Activated T-helper 1 cell treated with anti-CD3 and anti-CD28 coated beads, Interleukin-12 subunit alpha, Interleukin-12 subunit beta, Interleukin-2, Interleukin-4 antibody, amounts not matched to agents 30 ng/mL and 10 ng/mL and 1 ng/mL, durations not matched to agents 14 hours and 24 hours and 36 hours (primary cell): ENCODE data around the gene ZNF660. TPM values are rescaled to one million over a fixed set of nuclear protein-coding genes. Genes with fewer than 3 reads are reported as not detected.
"Not testable (repeated sequence)": the region's sequence is repeated elsewhere in the genome, so short reads cannot be mapped to it uniquely, and the experiment has no call there.

ENCODE experiments used
- DNase-seq: peaks from one replicate; pipeline ENCODE4 v3.0.0; 2021; ENCODE audit warnings: low spot score
- H3K27ac Mint-ChIP-seq: one replicate; pipeline ENCODE4 v1.8.0; 2021; ENCODE audit warnings: mild to moderate bottlenecking, mixed read lengths
- H3K27me3 Mint-ChIP-seq: one replicate; pipeline ENCODE4 v1.8.0; 2022; ENCODE audit warnings: mild to moderate bottlenecking, moderate library complexity, mixed read lengths; ENCODE audit not compliant: insufficient read depth
- H3K36me3 Mint-ChIP-seq: one replicate; pipeline ENCODE4 v1.8.0; 2021; ENCODE audit warnings: low read depth, mixed read lengths
- H3K4me1 Mint-ChIP-seq: one replicate; pipeline ENCODE4 v1.8.0; 2021; ENCODE audit warnings: low read depth, mixed read lengths
- H3K4me3 Mint-ChIP-seq: one replicate; pipeline ENCODE4 v1.8.0; 2021; ENCODE audit warnings: mild to moderate bottlenecking, moderate library complexity, mixed read lengths
- H3K9me3 Mint-ChIP-seq: one replicate; pipeline ENCODE4 v1.8.0; 2021; ENCODE audit warnings: mixed read lengths
- intact Hi-C: fragments of 100-400 bp; cut with micrococcal nuclease; formaldehyde crosslinking; loops from one replicate; pipeline ENCODE4 v1.15.1; 2024
- total RNA-seq: library from RNA; stranded (reverse); gene quantifications from 2 replicates; pipeline ENCODE4 v1.2.3, GENCODE V29; 2022

The ZNF660 gene
- 0.21 TPM in 1 of 2 replicates, not detected in the other for total RNA-seq

DNA sequence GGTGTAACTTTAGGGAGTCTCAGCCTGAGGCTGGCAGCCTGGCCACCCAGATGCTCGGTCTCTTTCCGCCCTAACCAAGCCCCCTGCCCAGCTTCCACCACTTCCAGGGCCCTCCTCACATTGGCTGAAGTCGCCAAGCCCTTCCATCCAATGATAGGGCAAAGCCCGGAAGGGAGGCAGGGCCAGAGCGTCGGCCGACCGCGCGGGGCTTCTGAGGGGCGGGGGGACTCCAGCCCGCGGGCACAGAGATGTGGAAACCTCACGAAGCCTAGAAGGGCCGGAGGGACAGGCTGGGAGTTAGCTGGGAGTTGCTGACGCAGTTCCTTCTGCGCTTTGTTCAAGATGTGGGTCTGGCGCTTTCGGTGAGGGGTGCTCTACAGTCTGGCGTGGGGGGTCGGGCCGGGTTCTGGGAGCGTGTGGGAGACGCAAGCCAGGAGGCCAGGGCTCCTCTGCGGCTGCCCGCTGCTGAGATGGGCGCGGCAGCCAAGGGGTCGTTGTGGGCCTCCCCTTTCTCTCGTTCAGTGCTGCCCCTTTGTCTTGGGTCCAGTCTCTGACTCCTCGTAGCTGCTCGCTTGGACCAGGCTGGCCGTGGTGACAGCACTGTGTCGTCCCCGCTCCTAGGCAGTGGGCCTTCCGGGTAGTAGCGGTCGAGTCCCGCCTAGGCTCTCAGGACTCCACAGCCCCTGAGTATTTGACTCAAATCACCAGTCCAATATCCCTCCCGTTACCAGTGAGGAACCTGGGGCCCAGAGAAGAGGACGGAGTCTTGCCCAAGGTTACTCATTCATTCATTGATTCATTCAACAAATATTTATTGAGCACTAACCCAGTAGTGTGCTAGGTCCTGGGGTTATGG lies at the start of gene ZNF660:
Gene ZNF660, plus strand, starts transcription at position 319 of the 856 bp plus-strand sequence. CDS start 9,230 bp downstream, outside the sequence.
- H3K36me3 Mint-ChIP-seq, result peaks cover 11% of the 10 kb centered on the region
- intact Hi-C loops, result loop anchor here (10.0 kb wide), 1 partner anchor 130 kb away; the partner anchor contains the start of gene ZNF502
- peaks cover 18% of the 10 kb centered on the region for H3K27me3 Mint-ChIP-seq
- H3K4me1 Mint-ChIP-seq, result no peaks in the 10 kb centered on the region
- no peak within 1 kb of the TSS for H3K27ac Mint-ChIP-seq
- H3K9me3 Mint-ChIP-seq, result peaks cover 35% of the 10 kb centered on the region
- peak within 1 kb of the TSS; percentile 30 for H3K4me3 Mint-ChIP-seq
- DNase-seq, result no peak

DNA sequence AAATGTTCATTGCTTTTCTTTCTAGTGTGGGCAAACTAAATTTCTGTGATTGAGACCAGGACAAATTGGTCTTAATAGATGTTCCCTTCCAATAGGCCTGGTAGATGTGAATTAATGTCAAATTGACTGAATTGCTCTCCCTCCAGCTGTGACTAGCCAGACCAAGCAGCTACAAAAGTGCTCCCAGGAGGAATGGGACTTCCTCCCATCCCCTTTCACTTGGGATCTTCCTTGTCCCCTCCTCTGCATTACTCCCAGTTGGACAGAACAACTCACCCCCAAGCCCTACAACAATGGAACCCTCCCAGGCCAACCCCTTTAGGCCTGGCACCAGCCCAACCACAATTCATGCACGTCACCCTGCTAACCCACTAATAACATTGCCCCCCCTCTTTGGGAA lies 49.4 kb upstream of the ZNF660 start:
- intact Hi-C loops, result no loop called here
- H3K27ac Mint-ChIP-seq, result no peak overlapping the region
- no peaks in the 10 kb centered on the region for H3K36me3 Mint-ChIP-seq

DNA sequence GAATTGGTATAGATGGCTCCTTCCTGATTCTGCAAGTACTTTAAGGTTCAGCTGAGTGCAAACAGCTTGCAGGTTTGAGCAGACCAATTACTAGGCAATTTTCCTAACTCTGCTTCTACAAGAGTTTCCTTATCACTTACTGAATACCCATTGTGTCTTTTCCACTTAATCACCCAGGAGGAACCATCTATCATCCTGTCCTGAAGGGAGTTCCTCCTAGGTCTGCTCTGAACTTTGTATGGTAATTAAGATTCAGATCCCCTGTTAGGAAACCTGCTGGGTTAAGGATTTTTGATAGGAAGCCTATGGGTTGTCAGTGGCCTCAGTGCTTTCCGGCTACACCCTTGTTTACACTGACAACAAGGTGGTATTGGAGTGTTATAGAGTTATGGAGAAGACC lies 40.0 kb upstream of the ZNF660 start:
- H3K9me3 Mint-ChIP-seq, DNase-seq, H3K27ac Mint-ChIP-seq, H3K4me3 Mint-ChIP-seq, H3K4me1 Mint-ChIP-seq, H3K36me3 Mint-ChIP-seq, H3K27me3 Mint-ChIP-seq, intact Hi-C loops: not testable (repeated sequence)

More for the DNA sequence above, 49.4 kb upstream of the ZNF660 start:
- Mint-ChIP-seq H3K27me3 (peaks cover 10% of the 10 kb centered on the region), H3K9me3 (no peaks in the 10 kb centered on the region), H3K4me3 (no peak overlapping the region), H3K4me1 (peaks cover 4% of the 10 kb centered on the region)
- no peak for DNase-seq

DNA sequence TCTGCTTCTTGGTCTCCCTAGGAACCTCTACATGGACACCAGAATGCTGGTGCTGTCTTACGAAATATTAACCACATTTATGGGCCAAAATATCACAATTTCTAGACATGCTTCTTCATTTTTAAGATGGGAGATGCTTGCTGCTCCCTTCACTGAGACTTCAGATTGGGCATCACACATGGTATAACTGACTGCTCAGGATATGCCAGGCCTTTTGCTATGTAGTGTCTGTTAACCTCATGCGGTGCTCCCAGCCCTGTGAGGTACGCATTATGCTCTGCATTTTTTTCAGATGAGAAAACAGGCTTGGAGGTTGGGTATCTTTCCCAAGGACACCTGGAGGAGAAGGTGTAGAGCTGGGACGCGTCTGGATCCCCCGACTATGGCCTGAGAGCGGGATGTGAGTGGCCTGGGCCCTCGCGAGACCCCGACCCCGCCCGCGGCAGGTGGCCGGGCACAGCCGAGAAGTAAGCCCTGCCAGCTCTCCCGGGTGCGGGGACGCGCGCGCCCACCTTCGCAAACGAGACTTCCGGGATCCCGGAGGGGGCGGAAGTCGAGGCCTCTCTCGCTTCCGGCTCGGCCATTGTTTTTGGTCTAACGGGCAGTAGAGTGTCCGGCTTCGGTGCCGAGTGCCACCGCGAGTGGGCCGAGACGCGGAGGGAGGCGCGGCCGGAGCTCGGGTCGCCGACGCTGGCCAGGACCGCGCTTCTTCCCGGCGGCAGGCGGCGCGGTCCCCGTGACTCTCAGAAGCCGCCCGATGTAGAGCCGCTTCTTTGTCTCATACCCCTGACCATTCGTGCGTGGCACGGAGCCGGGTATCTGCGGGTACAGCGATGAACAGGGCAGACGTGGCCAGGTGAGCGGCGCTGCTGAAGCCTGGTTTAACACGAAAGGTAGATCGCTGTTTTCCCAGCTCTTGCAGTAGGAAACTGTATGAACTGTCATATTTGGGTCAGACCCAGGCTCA lies 29.9 kb upstream of the ZNF660 start, which contains the start of gene ZKSCAN7:
Gene ZKSCAN7, plus strand, starts transcription at position 568 of the 967 bp plus-strand sequence. CDS start 1,855 bp downstream, outside the sequence.
- H3K9me3 Mint-ChIP-seq, result peaks cover 31% of the 10 kb centered on the region
- intact Hi-C loops, result loop anchor here (1.0 to 2.0 kb wide), 2 partner anchors 22 to 69 kb away; no protein-coding TSS in a partner anchor
- H3K27me3 Mint-ChIP-seq, result no peaks in the 10 kb centered on the region
- H3K4me1 Mint-ChIP-seq, result peaks cover 12% of the 10 kb centered on the region
- peak within 1 kb of the TSS; percentile 89 for H3K4me3 Mint-ChIP-seq
- peaks cover 13% of the 10 kb centered on the region for H3K36me3 Mint-ChIP-seq
- peak; percentile 9 for DNase-seq
- peak within 1 kb of the TSS; percentile 65 for H3K27ac Mint-ChIP-seq

DNA sequence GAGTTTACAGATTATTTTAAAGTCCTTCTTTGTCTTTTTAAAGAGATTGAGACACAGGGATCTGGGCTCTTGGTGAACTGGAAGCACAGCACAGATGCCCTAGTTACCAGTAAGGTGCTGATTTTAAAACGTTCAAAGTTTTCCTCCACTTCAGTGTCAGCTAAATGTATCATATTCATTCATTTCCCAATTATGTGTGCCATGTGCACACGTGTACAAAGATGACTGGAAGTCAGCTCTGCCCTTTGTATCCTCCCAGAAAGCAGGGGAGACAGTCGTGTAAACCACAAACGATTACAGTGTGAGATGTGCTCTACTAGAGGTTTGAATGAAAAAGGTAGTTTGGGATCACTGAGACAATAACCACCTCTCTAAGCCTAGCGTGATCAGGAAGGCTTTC lies 29.0 kb upstream of the ZNF660 start:
- DNase-seq, result no peak
- peak overlapping the region; percentile 3 for H3K27ac Mint-ChIP-seq
- intact Hi-C loops, result loop anchor here (1.0 to 2.0 kb wide), 2 partner anchors 23 to 69 kb away; no protein-coding TSS in a partner anchor
- H3K36me3 Mint-ChIP-seq, result peaks cover 13% of the 10 kb centered on the region
- no peaks in the 10 kb centered on the region for H3K27me3 Mint-ChIP-seq
- peaks cover 34% of the 10 kb centered on the region for H3K9me3 Mint-ChIP-seq
- peaks cover 12% of the 10 kb centered on the region for H3K4me1 Mint-ChIP-seq
- H3K4me3 Mint-ChIP-seq, result peak overlapping the region; percentile 89

DNA sequence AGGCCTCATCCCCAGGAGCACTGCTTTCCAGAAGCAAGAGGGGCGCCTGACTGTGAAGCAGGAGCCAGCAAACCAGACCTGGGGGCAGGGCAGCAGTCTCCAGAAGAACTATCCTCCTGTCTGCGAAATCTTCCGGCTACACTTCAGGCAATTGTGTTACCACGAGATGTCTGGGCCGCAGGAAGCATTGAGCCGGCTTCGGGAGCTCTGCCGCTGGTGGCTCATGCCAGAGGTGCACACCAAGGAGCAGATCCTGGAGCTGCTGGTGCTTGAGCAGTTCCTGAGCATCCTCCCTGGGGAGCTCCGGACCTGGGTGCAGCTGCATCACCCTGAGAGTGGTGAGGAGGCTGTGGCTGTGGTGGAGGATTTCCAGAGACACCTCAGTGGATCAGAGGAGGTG lies 27.7 kb upstream of the ZNF660 start:
- DNase-seq, result no peak
- peaks cover 13% of the 10 kb centered on the region for H3K36me3 Mint-ChIP-seq
- intact Hi-C loops, result no loop called here

DNA sequence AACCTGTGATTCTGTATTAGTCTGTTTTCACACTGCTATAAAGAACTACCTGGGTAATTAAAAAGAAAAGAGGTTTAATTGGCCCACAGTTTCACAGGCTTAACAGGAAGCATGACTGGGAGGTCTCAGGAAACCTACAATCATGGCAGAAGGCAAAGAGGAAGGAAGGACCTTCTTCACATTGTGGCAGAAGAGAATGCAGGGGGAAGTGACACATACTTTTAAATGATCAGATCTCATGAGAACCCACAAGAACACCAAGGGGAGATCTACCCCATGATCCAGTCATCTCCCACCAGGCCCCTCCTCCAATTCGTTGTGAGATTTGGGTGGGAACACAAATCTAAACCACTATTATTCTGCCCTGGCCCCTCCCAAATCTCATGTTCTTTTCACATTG lies 23.7 kb upstream of the ZNF660 start:
- no peaks in the 10 kb centered on the region for H3K27me3 Mint-ChIP-seq
- no peak for DNase-seq
- H3K4me3 Mint-ChIP-seq, result no peak overlapping the region
- intact Hi-C loops, result no loop called here
- H3K36me3 Mint-ChIP-seq, result peaks cover 8% of the 10 kb centered on the region
- H3K4me1 Mint-ChIP-seq, result peaks cover 2% of the 10 kb centered on the region
- H3K27ac Mint-ChIP-seq, result no peak overlapping the region
- peaks cover 38% of the 10 kb centered on the region for H3K9me3 Mint-ChIP-seq

More for the DNA sequence above, 27.7 kb upstream of the ZNF660 start:
- Mint-ChIP-seq H3K9me3 (peaks cover 35% of the 10 kb centered on the region), H3K27me3 (no peaks in the 10 kb centered on the region), H3K4me1 (peaks cover 12% of the 10 kb centered on the region), H3K27ac (no peak overlapping the region), H3K4me3 (no peak overlapping the region)

DNA sequence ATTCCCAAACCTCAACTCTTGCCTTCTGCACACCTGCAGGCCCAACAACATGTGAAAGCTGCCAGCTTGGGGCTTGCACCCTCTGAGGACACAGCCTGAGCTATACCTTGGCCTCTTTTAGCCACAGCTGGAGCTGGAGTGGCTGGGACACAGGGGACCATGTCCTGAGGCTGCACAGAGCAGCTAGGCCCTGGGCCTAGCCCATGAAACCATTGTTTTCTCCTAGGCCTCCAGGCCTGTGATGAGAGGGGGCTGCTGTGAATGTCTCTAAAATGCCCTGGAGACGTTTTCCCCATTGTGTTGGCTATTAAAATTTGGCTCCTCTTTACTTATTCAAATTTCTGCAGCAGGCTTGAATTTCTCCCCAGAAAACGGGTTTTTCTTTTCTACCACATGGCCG lies 22.6 kb upstream of the ZNF660 start:
- peaks cover 8% of the 10 kb centered on the region for H3K36me3 Mint-ChIP-seq

DNA sequence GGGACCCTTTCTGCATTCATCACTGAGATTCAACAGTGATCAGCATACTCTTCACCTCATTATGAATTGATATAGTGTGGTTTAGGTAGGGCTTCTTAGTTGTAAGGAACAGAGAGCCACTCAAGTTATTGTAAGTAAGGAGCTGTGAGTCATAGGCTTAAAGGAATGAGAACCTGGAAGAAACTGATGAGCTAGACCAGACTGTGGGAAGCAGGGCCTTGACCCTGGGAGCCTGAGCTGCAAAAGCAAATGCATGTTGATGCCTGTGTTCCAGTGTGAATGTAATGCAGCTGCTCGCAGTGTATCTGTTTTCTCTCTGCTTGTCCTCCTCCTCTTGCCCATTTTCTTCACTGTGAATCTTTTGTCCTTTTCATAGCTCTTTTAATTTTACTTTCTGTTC lies 16.2 kb upstream of the ZNF660 start:
- peaks cover 69% of the 10 kb centered on the region for H3K9me3 Mint-ChIP-seq
- no peak overlapping the region for H3K4me3 Mint-ChIP-seq
- H3K27ac Mint-ChIP-seq, result no peak overlapping the region
- H3K36me3 Mint-ChIP-seq, result peaks cover 15% of the 10 kb centered on the region
- intact Hi-C loops, result no loop called here
- H3K4me1 Mint-ChIP-seq, result no peaks in the 10 kb centered on the region
- no peaks in the 10 kb centered on the region for H3K27me3 Mint-ChIP-seq
- no peak for DNase-seq

More for the DNA sequence above, 22.6 kb upstream of the ZNF660 start:
- no peaks in the 10 kb centered on the region for H3K4me1 Mint-ChIP-seq
- H3K27me3 Mint-ChIP-seq, result no peaks in the 10 kb centered on the region
- H3K27ac Mint-ChIP-seq, result no peak overlapping the region
- H3K4me3 Mint-ChIP-seq, result no peak overlapping the region
- DNase-seq, result no peak
- intact Hi-C loops, result no loop called here
- peaks cover 44% of the 10 kb centered on the region for H3K9me3 Mint-ChIP-seq

DNA sequence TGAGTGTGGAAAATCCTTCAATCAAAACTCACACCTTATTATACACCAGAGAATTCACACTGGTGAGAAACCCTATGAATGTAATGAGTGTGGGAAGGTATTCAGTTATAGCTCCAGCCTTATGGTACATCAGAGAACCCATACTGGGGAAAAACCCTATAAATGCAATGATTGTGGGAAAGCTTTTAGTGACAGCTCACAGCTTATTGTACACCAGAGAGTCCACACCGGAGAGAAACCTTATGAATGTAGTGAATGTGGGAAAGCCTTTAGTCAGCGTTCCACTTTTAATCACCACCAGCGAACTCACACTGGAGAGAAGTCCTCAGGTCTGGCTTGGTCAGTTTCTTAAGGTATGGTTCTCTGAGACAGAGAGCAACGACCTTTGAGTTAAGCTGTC lies 13.7 kb upstream of the ZNF660 start:
- intact Hi-C loops, result no loop called here
- Mint-ChIP-seq H3K4me1 (no peaks in the 10 kb centered on the region), H3K27me3 (no peaks in the 10 kb centered on the region), H3K4me3 (no peak overlapping the region), H3K36me3 (peaks cover 11% of the 10 kb centered on the region), H3K9me3 (peaks cover 62% of the 10 kb centered on the region), H3K27ac (no peak overlapping the region)
- no peak for DNase-seq

DNA sequence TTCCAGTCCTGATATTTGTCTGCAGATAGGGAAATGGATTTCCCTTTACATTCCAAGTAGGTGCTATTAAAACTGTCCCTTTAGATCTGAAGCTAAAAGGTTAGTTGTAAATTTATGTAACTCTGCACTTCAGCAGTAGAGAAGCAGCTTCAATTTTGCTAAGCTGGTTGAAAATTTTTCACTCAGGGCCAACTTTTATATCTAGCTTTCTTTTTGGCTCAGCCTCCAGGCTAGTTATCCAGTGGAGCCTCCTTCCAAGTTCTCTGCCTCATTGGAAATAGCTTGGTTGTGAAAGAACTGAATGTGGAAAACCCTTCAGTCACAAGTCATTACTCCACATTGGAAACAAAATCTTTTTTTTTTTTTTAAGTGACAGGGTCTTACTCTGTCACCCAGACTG lies 8.2 kb upstream of the ZNF660 start:
- Mint-ChIP-seq H3K36me3 (no peaks in the 10 kb centered on the region), H3K9me3 (peaks cover 32% of the 10 kb centered on the region), H3K27me3 (no peaks in the 10 kb centered on the region), H3K27ac (no peak overlapping the region), H3K4me1 (no peaks in the 10 kb centered on the region), H3K4me3 (no peak overlapping the region)
- intact Hi-C loops, result no loop called here
- no peak for DNase-seq

DNA sequence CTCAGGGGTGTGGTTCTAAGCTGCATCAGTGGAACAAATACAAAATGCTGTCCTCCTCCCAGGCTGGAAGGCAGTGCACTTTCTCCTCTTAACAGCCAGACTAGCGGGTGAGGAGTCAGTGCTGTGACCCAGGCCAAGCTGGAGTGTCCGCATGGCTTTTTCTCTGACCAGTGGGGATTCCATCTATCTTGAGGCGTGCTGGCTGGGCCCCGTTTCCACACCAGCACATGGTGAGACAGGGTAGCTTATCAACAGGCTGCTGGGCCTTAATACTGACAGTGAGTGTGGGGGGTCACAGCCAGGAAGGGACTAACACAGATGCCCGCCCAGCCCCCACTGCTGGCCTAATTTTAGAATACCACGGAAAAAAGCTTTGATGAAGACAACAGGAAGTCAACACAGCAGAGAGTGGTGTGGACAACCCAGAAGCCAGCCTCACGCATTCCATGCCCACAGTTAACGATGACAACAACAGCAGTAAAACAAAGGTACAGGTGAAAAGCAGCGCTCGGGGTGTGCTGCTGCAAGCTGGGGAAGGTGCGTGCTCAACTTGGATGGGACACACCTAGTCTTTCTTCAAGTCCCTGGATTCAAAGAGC lies 7.3 kb upstream of the ZNF660 start:
- H3K36me3 Mint-ChIP-seq, H3K4me3 Mint-ChIP-seq, intact Hi-C loops, H3K4me1 Mint-ChIP-seq, H3K27ac Mint-ChIP-seq, DNase-seq, H3K27me3 Mint-ChIP-seq: not testable (repeated sequence)
- peaks cover 29% of the 10 kb centered on the region for H3K9me3 Mint-ChIP-seq
